AG10803 (cell line): ENCODE data around the gene CLTCL1.
A peak's percentile ranks its signal among the peaks of the same experiment; 100 is the strongest.

ENCODE experiments used
- DNase-seq: peaks from one replicate; pipeline ENCODE4 v3.0.0; 2010; ENCODE audit warnings: low read depth
- H3K4me3 ChIP-seq: 2 replicates; pipeline ENCODE4 v1.5.1; 2011; ENCODE audit warnings: mild to moderate bottlenecking, low read length, control low read depth
- TF ChIP-seq, protein P1 (sequence below): conservative IDR thresholded peaks from 2 replicates; pipeline ENCODE4 v1.5.1; 2011; ENCODE audit warnings: mild to moderate bottlenecking, low read length, control low read depth, inconsistent platforms

CLTCL1 gene

DNA sequence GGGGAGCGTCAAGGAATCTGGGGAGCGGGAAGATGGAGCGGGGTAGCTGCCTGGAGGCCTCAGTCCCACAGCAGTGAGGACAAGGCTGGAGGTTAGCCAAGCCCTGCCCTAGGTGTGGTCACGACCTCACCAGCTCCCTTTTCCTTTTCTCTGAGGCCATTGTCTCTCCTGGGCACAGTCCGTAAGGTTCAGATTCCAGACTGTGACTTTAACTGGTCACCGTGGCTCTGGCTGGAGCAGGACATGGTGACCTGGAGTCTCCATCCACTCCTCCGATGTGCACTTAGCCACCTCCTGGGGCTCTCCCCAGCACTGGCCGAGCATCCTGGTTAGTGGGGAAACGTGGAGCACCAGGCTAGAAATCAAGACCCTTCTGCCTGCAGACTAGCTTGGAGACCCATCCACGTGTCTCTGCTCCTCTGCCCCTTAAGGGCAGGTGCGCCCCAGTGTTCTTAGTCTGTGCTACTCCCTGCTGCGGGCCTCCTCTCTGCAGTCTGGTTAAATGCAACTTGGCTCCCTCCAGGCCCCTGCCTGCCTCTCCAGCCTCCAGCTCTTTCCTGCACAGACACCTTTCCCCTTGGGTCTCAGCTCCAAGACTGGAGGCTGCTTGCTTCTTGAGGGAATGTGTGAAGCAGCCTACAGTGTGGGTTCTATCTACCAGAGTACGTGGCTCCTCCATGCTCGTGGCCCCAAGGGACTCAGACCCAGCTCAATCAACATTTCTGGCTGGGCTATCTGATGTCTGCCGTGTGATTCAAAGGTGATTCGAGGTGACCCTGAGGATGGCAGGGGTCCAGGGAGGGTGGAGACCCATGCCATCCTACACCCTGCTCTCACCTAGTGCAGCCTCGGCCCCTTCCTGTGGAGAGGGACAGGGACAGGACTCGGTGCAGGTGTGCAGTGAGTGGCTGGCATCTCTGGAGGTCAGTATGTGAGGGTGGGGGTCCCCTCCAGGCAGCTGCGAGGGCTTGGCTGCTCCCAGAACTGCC, 118.2 kb downstream of the CLTCL1 start:
- TF ChIP-seq, protein P1, sequence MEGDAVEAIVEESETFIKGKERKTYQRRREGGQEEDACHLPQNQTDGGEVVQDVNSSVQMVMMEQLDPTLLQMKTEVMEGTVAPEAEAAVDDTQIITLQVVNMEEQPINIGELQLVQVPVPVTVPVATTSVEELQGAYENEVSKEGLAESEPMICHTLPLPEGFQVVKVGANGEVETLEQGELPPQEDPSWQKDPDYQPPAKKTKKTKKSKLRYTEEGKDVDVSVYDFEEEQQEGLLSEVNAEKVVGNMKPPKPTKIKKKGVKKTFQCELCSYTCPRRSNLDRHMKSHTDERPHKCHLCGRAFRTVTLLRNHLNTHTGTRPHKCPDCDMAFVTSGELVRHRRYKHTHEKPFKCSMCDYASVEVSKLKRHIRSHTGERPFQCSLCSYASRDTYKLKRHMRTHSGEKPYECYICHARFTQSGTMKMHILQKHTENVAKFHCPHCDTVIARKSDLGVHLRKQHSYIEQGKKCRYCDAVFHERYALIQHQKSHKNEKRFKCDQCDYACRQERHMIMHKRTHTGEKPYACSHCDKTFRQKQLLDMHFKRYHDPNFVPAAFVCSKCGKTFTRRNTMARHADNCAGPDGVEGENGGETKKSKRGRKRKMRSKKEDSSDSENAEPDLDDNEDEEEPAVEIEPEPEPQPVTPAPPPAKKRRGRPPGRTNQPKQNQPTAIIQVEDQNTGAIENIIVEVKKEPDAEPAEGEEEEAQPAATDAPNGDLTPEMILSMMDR: no peak
- DNase-seq: no peak
- peak overlapping the region; percentile 91 for H3K4me3 ChIP-seq

DNA sequence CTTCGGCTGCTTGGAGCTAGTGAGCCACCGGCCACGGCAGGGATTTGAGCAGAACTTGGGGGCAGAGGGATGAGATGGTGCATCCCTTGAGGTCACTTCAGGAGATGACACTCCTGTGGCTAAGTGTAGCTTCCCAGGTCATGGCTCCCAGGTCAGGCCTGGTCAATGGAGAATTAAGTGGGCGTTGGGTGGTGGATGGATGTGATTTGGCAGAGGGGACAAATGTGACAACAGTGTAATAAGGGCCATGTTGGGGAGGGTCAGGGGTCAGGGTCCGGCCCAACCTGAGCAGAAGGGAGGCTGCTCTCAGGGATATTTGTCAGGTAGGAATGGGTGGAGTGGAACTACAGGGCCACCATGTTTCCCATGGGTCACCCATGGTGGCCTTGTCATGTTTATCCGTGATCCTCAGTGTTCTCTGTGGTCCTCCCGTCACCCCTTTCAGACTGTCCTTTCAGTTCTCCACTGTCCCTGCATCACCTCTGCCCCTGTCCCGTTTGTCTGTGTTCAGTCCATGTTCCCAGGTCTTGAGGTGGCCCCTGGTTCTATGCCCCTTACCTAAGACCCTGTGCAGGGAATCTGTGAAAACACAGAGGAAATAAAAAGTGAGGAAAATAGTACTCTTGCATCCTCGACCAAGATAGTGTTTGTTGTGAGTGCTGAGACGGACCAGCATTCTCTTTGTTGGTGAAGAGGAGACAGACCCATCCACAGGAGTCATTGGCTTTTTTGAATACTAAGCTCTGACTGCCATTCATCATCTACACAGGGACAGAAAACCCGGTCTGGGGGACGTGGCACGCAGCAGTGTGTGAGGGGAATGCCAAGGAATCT, 119.1 kb downstream of the CLTCL1 start:
- H3K4me3 ChIP-seq: peak overlapping the region; percentile 91
- no peak for DNase-seq
- TF ChIP-seq, protein P1: no peak

GRCh38 chr22:19169947-19170318, 121.6 kb downstream of the CLTCL1 start:
- DNase-seq: no peak
- H3K4me3 ChIP-seq: no peak overlapping the region; the same call in 1 of the 2 replicates
- TF ChIP-seq, protein P1: no peak

GRCh38 chr22:19169002-19169946, 122.2 kb downstream of the CLTCL1 start:
- TF ChIP-seq, protein P1: no peak
- H3K4me3 ChIP-seq: peak overlapping the region; percentile 39

DNA sequence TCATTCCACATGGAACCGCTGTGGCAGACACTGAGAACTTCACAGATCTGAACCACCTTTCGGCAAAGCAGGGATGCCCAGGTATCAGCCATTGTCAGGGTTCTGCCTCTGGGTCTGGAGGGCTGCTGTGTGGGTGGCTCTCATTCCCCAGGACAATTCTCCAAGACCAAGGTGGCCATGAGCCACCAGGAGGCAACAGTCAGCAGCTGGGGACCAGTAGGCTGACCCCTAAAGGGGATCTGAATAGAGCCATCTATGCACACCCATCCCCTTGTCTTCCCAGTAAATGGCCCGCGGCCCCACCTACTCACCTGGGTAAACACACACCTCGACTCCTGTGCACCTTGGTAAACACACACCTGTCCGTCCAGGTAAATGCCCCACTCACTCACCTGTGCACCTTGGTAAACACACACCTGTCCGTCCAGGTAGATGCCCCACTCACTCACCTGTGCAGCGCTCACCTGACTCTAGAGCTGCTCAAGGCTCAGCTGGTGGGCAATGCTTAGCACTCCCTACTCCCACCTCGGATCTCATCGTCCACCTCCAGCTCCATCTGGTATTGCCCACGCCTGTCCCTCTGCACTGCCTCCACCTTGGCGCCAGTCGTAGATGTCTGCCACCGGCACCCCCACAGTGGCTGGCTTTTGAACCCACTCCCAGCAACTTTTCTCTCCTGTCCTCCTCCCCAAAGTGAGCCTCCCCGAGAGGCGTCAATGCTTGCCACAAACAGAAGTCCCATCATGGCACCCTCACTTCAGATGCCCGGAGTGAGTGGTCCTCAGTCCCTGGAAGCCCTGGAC, 123.2 kb downstream of the CLTCL1 start:
- H3K4me3 ChIP-seq: no peak overlapping the region
- DNase-seq: no peak
- TF ChIP-seq, protein P1: no peak

More at GRCh38 chr22:19169002-19169946, 122.2 kb downstream of the CLTCL1 start:
- DNase-seq: no peak
